GM23248 (cell line): ENCODE data around the gene ZPBP2. TPM values are rescaled to one million over a fixed set of nuclear protein-coding genes. Genes with fewer than 3 reads are reported as not detected.
"Not testable (repeated sequence)": the region's sequence is repeated elsewhere in the genome, so short reads cannot be mapped to it uniquely, and the experiment has no call there.

ENCODE experiments used
- DNase-seq: peaks from one replicate; pipeline ENCODE4 v3.0.0-alpha.2; 2015
- H2AFZ ChIP-seq: fragments of 200-600 bp; sonication (generic); 2 replicates; pipeline ENCODE4 v1.6.1; 2016; ENCODE audit warnings: antibody characterized with exemption
- H3F3A ChIP-seq: fragments of 200-600 bp; sonication (generic); 2 replicates; pipeline ENCODE4 v1.6.1; 2016; ENCODE audit warnings: mild to moderate bottlenecking, antibody characterized with exemption, mixed run types; ENCODE audit not compliant: insufficient read depth
- H3K27ac ChIP-seq: fragments of 200-600 bp; sonication (generic); 2 replicates; pipeline ENCODE4 v1.5.1; 2016; ENCODE audit warnings: mild to moderate bottlenecking
- H3K27me3 ChIP-seq: fragments of 200-600 bp; sonication (generic); replicated peaks from 2 replicates; pipeline ENCODE4 v1.6.1; 2016; ENCODE audit warnings: mild to moderate bottlenecking; ENCODE audit not compliant: insufficient read depth
- H3K36me3 ChIP-seq: fragments of 200-600 bp; sonication (generic); 2 replicates; pipeline ENCODE4 v1.6.1; 2016; ENCODE audit warnings: low read depth, mild to moderate bottlenecking
- H3K4me1 ChIP-seq: fragments of 200-600 bp; sonication (generic); 2 replicates; pipeline ENCODE4 v1.6.1; 2016; ENCODE audit warnings: mild to moderate bottlenecking; ENCODE audit not compliant: insufficient read depth
- H3K4me2 ChIP-seq: fragments of 200-600 bp; sonication (generic); one replicate; pipeline ENCODE4 v1.6.1; 2016; ENCODE audit warnings: mild to moderate bottlenecking; ENCODE audit not compliant: unreplicated experiment
- H3K4me3 ChIP-seq: fragments of 200-600 bp; sonication (generic); 2 replicates; pipeline ENCODE4 v1.5.1; 2016; ENCODE audit warnings: mild to moderate bottlenecking
- H3K79me2 ChIP-seq: fragments of 200-600 bp; sonication (generic); 2 replicates; pipeline ENCODE4 v1.6.1; 2016; ENCODE audit warnings: mild to moderate bottlenecking; ENCODE audit not compliant: insufficient read depth
- H3K9ac ChIP-seq: fragments of 200-600 bp; sonication (generic); 2 replicates; pipeline ENCODE4 v1.6.1; 2016; ENCODE audit warnings: mild to moderate bottlenecking
- H3K9me2 ChIP-seq: fragments of 200-600 bp; sonication (generic); 2 replicates; pipeline ENCODE4 v1.6.1; 2016; ENCODE audit warnings: mixed run types, mild to moderate bottlenecking, moderate library complexity; ENCODE audit not compliant: insufficient read depth
- H3K9me3 ChIP-seq: fragments of 200-600 bp; sonication (generic); one replicate; pipeline ENCODE4 v1.6.1; 2017; ENCODE audit warnings: low read depth
- H4K20me1 ChIP-seq: fragments of 200-600 bp; sonication (generic); 2 replicates; pipeline ENCODE4 v1.6.0; 2016; ENCODE audit not compliant: insufficient read depth
- EZH2 ChIP-seq: fragments of 200-600 bp; sonication (generic); IDR thresholded peaks from 2 replicates; pipeline ENCODE4 v1.6.1; 2018; ENCODE audit warnings: antibody characterized with exemption, mild to moderate bottlenecking; ENCODE audit not compliant: insufficient read depth, poor library complexity, severe bottlenecking
- EZH2phosphoT487 ChIP-seq: fragments of 200-600 bp; sonication (generic); IDR thresholded peaks from 2 replicates; pipeline ENCODE4 v1.6.1; 2018; ENCODE audit warnings: antibody characterized with exemption, moderate library complexity, mild to moderate bottlenecking, low read depth; ENCODE audit not compliant: insufficient read depth
- WGBS, 2 experiments: methylation state at CpG; one replicate each; pipeline ENCODE4 v1.1.6; 2015 to 2017; ENCODE audit warnings: low lambda C conversion rate in 2 of 2, low coverage in 1 of 2; ENCODE audit errors: missing lambda C conversion rate in 2 of 2; 5-methylcytosine and 5-hydroxymethylcytosine counted together
- in situ Hi-C: fragments of 300-500 bp; cut with MboI; formaldehyde crosslinking; loops from 2 replicates; pipeline ENCODE4 v1.15.0; 2020
- polyA plus RNA-seq: library from polyadenylated mRNA; unstranded; fragments of >200 nt; fragmentation: Nextera tagmentation; extraction: Ambion mirVana; gene quantifications from 2 replicates; pipeline ENCODE4 v1.2.1, GENCODE V29; 2016
- total RNA-seq: library from RNA; depleted of rRNA; stranded (reverse); fragments of >200 nt; shearing (Covaris generic); gene quantifications from 2 replicates; pipeline ENCODE4 v1.2.3, GENCODE V29; 2014

The ZPBP2 gene
- total and polyA plus RNA-seq, 2 experiments from 2014 or later, result not detected

GRCh38 chr17:39898088-39898487, 30.1 kb downstream of the ZPBP2 start:
- no peak overlapping the region for H3K9ac ChIP-seq
- no peaks in the 10 kb centered on the region for H3K79me2 ChIP-seq
- TF ChIP-seq EZH2 (no peak), EZH2phosphoT487 (no peak)
- no peaks in the 10 kb centered on the region for H3K36me3 ChIP-seq
- no peaks in the 10 kb centered on the region; the same call in 1 of the 2 replicates for H3K27me3 ChIP-seq
- H4K20me1 ChIP-seq, result no peaks in the 10 kb centered on the region
- no peaks in the 10 kb centered on the region for H3F3A ChIP-seq
- no peak overlapping the region for H3K4me3 ChIP-seq
- no peak overlapping the region for H3K4me2 ChIP-seq
- H2AFZ ChIP-seq, result no peak overlapping the region
- no peaks in the 10 kb centered on the region for H3K4me1 ChIP-seq
- WGBS, 2 experiments, result 57 to 67% methylated on average over 4 of the region's 4 CpGs
- H3K9me3 ChIP-seq, result no peaks in the 10 kb centered on the region
- no peak overlapping the region for H3K27ac ChIP-seq
- in situ Hi-C loops, result no loop called here
- DNase-seq, result no peak
- H3K9me2 ChIP-seq, result no peaks in the 10 kb centered on the region

- Histone ChIP-seq H3K27ac (no peak overlapping the region), H3K4me2 (no peak overlapping the region), H3F3A (no peaks in the 10 kb centered on the region), H3K79me2 (no peaks in the 10 kb centered on the region), H4K20me1 (no peaks in the 10 kb centered on the region), H3K27me3 (no peaks in the 10 kb centered on the region; the same call in 1 of the 2 replicates), H3K36me3 (no peaks in the 10 kb centered on the region), H3K9me2 (no peaks in the 10 kb centered on the region), H3K9me3 (no peaks in the 10 kb centered on the region), H2AFZ (no peak overlapping the region), H3K4me3 (no peak overlapping the region), H3K9ac (no peak overlapping the region), H3K4me1 (no peaks in the 10 kb centered on the region)
- TF ChIP-seq EZH2phosphoT487 (no peak), EZH2 (no peak)
- DNase-seq, result no peak
- in situ Hi-C loops, result no loop called here
These were observed 31.2 kb downstream of the ZPBP2 start for GRCh38 chr17:39899215-39899614.

GRCh38 chr17:39902027-39902426, 34.0 kb downstream of the ZPBP2 start:
- H3K27me3 ChIP-seq, DNase-seq, H3K4me1 ChIP-seq, H3K4me2 ChIP-seq, H3K9ac ChIP-seq, H3K27ac ChIP-seq, H3K9me2 ChIP-seq, H2AFZ ChIP-seq, H3F3A ChIP-seq, H3K9me3 ChIP-seq, H3K36me3 ChIP-seq, in situ Hi-C loops, H3K4me3 ChIP-seq, H4K20me1 ChIP-seq, H3K79me2 ChIP-seq: not testable (repeated sequence)
- WGBS, 2 experiments, result 89 to 95% methylated on average over 2 of the region's 2 CpGs

- WGBS, 2 experiments, result 92 to 99% methylated on average over 4 of the region's 4 CpGs
- H4K20me1 ChIP-seq, result no peaks in the 10 kb centered on the region
- no peaks in the 10 kb centered on the region for H3K4me1 ChIP-seq
These were observed 35.3 kb downstream of the ZPBP2 start for GRCh38 chr17:39903158-39903884.

GRCh38 chr17:39904990-39905288, 36.9 kb downstream of the ZPBP2 start:
- no peak overlapping the region for H3K4me2 ChIP-seq
- no peaks in the 10 kb centered on the region for H3K79me2 ChIP-seq
- H3K36me3 ChIP-seq, result no peaks in the 10 kb centered on the region
- no peaks in the 10 kb centered on the region for H3K9me2 ChIP-seq
- no peaks in the 10 kb centered on the region for H3K27me3 ChIP-seq
- H3K9ac ChIP-seq, result no peak overlapping the region
- no peaks in the 10 kb centered on the region for H3K4me1 ChIP-seq
- no peak for TF ChIP-seq EZH2
- TF ChIP-seq EZH2phosphoT487, result no peak
- H4K20me1 ChIP-seq, result no peaks in the 10 kb centered on the region
- no peak overlapping the region for H3K4me3 ChIP-seq
- H3F3A ChIP-seq, result no peaks in the 10 kb centered on the region
- in situ Hi-C loops, result no loop called here
- 60 to 65% methylated on average over 3 of the region's 3 CpGs for WGBS, 2 experiments
- DNase-seq, result no peak
- no peak overlapping the region for H3K27ac ChIP-seq
- H2AFZ ChIP-seq, result no peak overlapping the region
- no peaks in the 10 kb centered on the region for H3K9me3 ChIP-seq

More at GRCh38 chr17:39903158-39903884, 35.3 kb downstream of the ZPBP2 start:
- no peaks in the 10 kb centered on the region for H3K9me3 ChIP-seq
- H3K79me2 ChIP-seq, result no peaks in the 10 kb centered on the region
- no peak overlapping the region for H3K27ac ChIP-seq
- no peaks in the 10 kb centered on the region for H3K27me3 ChIP-seq
- no peak for TF ChIP-seq EZH2phosphoT487
- no peak for TF ChIP-seq EZH2
- H3K4me3 ChIP-seq, result no peak overlapping the region
- no peaks in the 10 kb centered on the region for H3K9me2 ChIP-seq
- no peaks in the 10 kb centered on the region for H3F3A ChIP-seq
- no peaks in the 10 kb centered on the region for H3K36me3 ChIP-seq
- no peak overlapping the region for H2AFZ ChIP-seq
- H3K4me2 ChIP-seq, result no peak overlapping the region
- in situ Hi-C loops, result no loop called here
- H3K9ac ChIP-seq, result no peak overlapping the region
- DNase-seq, result no peak
